GM13977 (cell line): ENCODE data around the gene MN1.

ENCODE experiments used
- DNase-seq: peaks from one replicate; pipeline ENCODE4 v3.0.0; 2012; ENCODE audit warnings: low spot score
- CTCF ChIP-seq: IDR thresholded peaks from 2 replicates; pipeline ENCODE4 v1.5.1; 2012; ENCODE audit warnings: mild to moderate bottlenecking, control low read depth; ENCODE audit not compliant: insufficient read depth; ENCODE audit errors: extremely low read depth, missing control alignments
- in situ Hi-C: fragments of 300-500 bp; cut with MboI; formaldehyde crosslinking; loops from one replicate; pipeline ENCODE4 v1.12.0; 2022; ENCODE audit warnings: low sequenced_read_pairs, low pct_unique_long_range_greater_than_20kb, mixed read lengths, inconsistent platforms; ENCODE audit not compliant: unreplicated experiment

Gene MN1

GRCh38 chr22:27791159-27791858 is 10.2 kb downstream of the MN1 start:
- TF ChIP-seq CTCF: no peak
- DNase-seq: no peak
- in situ Hi-C loops: no loop called here

- DNase-seq: no peak
- TF ChIP-seq CTCF: no peak
- in situ Hi-C loops: no loop called here
Observed at GRCh38 chr22:27790376-27791158, 11.0 kb downstream of the MN1 start.

GRCh38 chr22:27788500-27789288 is 12.9 kb downstream of the MN1 start:
- TF ChIP-seq CTCF: no peak
- in situ Hi-C loops: no loop called here
- DNase-seq: no peak

GRCh38 chr22:27786965-27787364 is 14.6 kb downstream of the MN1 start:
- no peak for TF ChIP-seq CTCF
- in situ Hi-C loops: no loop called here

GRCh38 chr22:27786291-27786932 is 15.1 kb downstream of the MN1 start:
- no peak for DNase-seq
- in situ Hi-C loops: no loop called here
- TF ChIP-seq CTCF: no peak

More at GRCh38 chr22:27786965-27787364, 14.6 kb downstream of the MN1 start:
- DNase-seq: no peak

GRCh38 chr22:27785831-27786230 is 15.7 kb downstream of the MN1 start:
- TF ChIP-seq CTCF: no peak
- in situ Hi-C loops: no loop called here
- no peak for DNase-seq
